H9 (cell line): ENCODE measurements around the gene HTT-AS. TPM values are rescaled to one million over a fixed set of nuclear protein-coding genes. Genes with fewer than 3 reads are reported as not detected.

Experiments used
- DNase-seq: peaks from one replicate; pipeline ENCODE4 v3.0.0-alpha.2; 2017
- H2AFZ ChIP-seq: one replicate; pipeline ENCODE4 v1.6.1; 2013; ENCODE audit warnings: mild to moderate bottlenecking, low read length, control low read depth, moderate library complexity
- H2AK5ac ChIP-seq: 2 replicates; pipeline ENCODE4 v1.6.1; 2013; ENCODE audit warnings: low read length, control low read depth, mixed read lengths; ENCODE audit not compliant: insufficient read length
- H2BK120ac ChIP-seq: one replicate; pipeline ENCODE4 v1.6.1; 2013; ENCODE audit warnings: low read depth, mild to moderate bottlenecking, low read length, control low read depth, inconsistent platforms; ENCODE audit not compliant: poor library complexity, severe bottlenecking
- H2BK12ac ChIP-seq: 2 replicates; pipeline ENCODE4 v1.6.1; 2013; ENCODE audit warnings: low read length, control low read depth, mixed read lengths, low read depth; ENCODE audit not compliant: insufficient read length
- H2BK15ac ChIP-seq: 2 replicates; pipeline ENCODE4 v1.6.1; 2013; ENCODE audit warnings: low read depth, low read length, control low read depth
- H2BK20ac ChIP-seq: one replicate; pipeline ENCODE4 v1.6.1; 2013; ENCODE audit warnings: low read depth, mild to moderate bottlenecking, low read length, control low read depth, inconsistent platforms; ENCODE audit not compliant: poor library complexity, severe bottlenecking
- H2BK5ac ChIP-seq: 2 replicates; pipeline ENCODE4 v1.6.1; 2013; ENCODE audit warnings: low read length, control low read depth, mixed read lengths; ENCODE audit not compliant: insufficient read length
- H3K14ac ChIP-seq: 2 replicates; pipeline ENCODE4 v1.6.1; 2013; ENCODE audit warnings: low read length, control low read depth; ENCODE audit not compliant: insufficient read depth
- H3K18ac ChIP-seq: 2 replicates; pipeline ENCODE4 v1.6.1; 2013; ENCODE audit warnings: low read depth, mild to moderate bottlenecking, mixed read lengths, low read length, control low read depth; ENCODE audit not compliant: insufficient read length
- H3K23ac ChIP-seq: 2 replicates; pipeline ENCODE4 v1.6.1; 2013; ENCODE audit warnings: low read length, control low read depth, mixed read lengths, low read depth; ENCODE audit not compliant: insufficient read length
- H3K23me2 ChIP-seq: 2 replicates; pipeline ENCODE4 v1.6.1; 2013; ENCODE audit warnings: low read depth, mild to moderate bottlenecking, mixed read lengths, low read length, control low read depth; ENCODE audit not compliant: insufficient read length, poor library complexity, severe bottlenecking
- H3K27ac ChIP-seq: 2 replicates; pipeline ENCODE4 v1.5.1; 2013; ENCODE audit warnings: low read length, control low read depth, mixed read lengths, low read depth; ENCODE audit not compliant: insufficient read length
- H3K27me3 ChIP-seq: 2 replicates; pipeline ENCODE4 v1.6.1; 2013; ENCODE audit warnings: low read length, control low read depth, inconsistent platforms; ENCODE audit not compliant: insufficient read depth
- H3K4ac ChIP-seq: 2 replicates; pipeline ENCODE4 v1.6.1; 2013; ENCODE audit warnings: low read depth, mild to moderate bottlenecking, control low read depth, inconsistent platforms, low read length, moderate library complexity
- H3K4me1 ChIP-seq: 2 replicates; pipeline ENCODE4 v1.6.1; 2013; ENCODE audit warnings: low read length, control low read depth, inconsistent platforms; ENCODE audit not compliant: insufficient read depth
- H3K4me2 ChIP-seq: 2 replicates; pipeline ENCODE4 v1.6.1; 2013; ENCODE audit warnings: low read length, control low read depth, mixed read lengths; ENCODE audit not compliant: insufficient read length, insufficient read depth
- H3K56ac ChIP-seq: 2 replicates; pipeline ENCODE4 v1.6.1; 2013; ENCODE audit warnings: low read depth, mild to moderate bottlenecking, mixed read lengths, low read length, control low read depth; ENCODE audit not compliant: insufficient read length
- H3K79me1 ChIP-seq: 2 replicates; pipeline ENCODE4 v1.6.1; 2013; ENCODE audit warnings: low read depth, mild to moderate bottlenecking, moderate library complexity, low read length, control low read depth, inconsistent platforms; ENCODE audit not compliant: insufficient read depth, poor library complexity, severe bottlenecking
- H3K79me2 ChIP-seq: 2 replicates; pipeline ENCODE4 v1.6.1; 2013; ENCODE audit warnings: low read length, control low read depth, inconsistent platforms; ENCODE audit not compliant: insufficient read depth
- H3K9ac ChIP-seq: 2 replicates; pipeline ENCODE4 v1.6.1; 2013; ENCODE audit warnings: low read length, control low read depth, mixed read lengths; ENCODE audit not compliant: insufficient read length; ENCODE audit errors: extremely low read depth
- H3K9me3 ChIP-seq: one replicate; pipeline ENCODE4 v1.6.1; 2013; ENCODE audit warnings: low read depth, low read length, inconsistent platforms; ENCODE audit not compliant: control insufficient read depth
- H3T11ph ChIP-seq: one replicate; pipeline ENCODE4 v1.6.1; 2013; ENCODE audit warnings: mild to moderate bottlenecking, low read length, control low read depth, inconsistent platforms
- H4K20me1 ChIP-seq: one replicate; pipeline ENCODE4 v1.6.1; 2013; ENCODE audit not compliant: control insufficient read depth, insufficient read length, insufficient read depth
- H4K5ac ChIP-seq: 2 replicates; pipeline ENCODE4 v1.6.1; 2013; ENCODE audit warnings: low read depth, mild to moderate bottlenecking, mixed read lengths, low read length, control low read depth; ENCODE audit not compliant: insufficient read length
- H4K8ac ChIP-seq: replicated peaks from 2 replicates; pipeline ENCODE4 v1.6.1; 2013; ENCODE audit warnings: low read length, control low read depth, mixed read lengths, low read depth; ENCODE audit not compliant: insufficient read length
- H4K91ac ChIP-seq: 2 replicates; pipeline ENCODE4 v1.6.1; 2013; ENCODE audit warnings: low read depth, mild to moderate bottlenecking, moderate library complexity, mixed read lengths, low read length, control low read depth; ENCODE audit not compliant: insufficient read length
- H3K27ac Mint-ChIP-seq, 3 experiments: 2 replicates in 2 of 3; 3 replicates in 1 of 3; pipeline ENCODE4 v1.8.0; 2020 to 2021; ENCODE audit warnings: mixed read lengths in 3 of 3, mild to moderate bottlenecking in 1 of 3, moderate library complexity in 1 of 3
- H3K27me3 Mint-ChIP-seq: 2 replicates; pipeline ENCODE4 v1.8.0; 2021; ENCODE audit warnings: low read depth, mild to moderate bottlenecking, moderate library complexity, mixed read lengths
- H3K36me3 Mint-ChIP-seq, 3 experiments: 2 replicates in 2 of 3; 3 replicates in 1 of 3; pipeline ENCODE4 v1.8.0; 2020 to 2021; ENCODE audit warnings: low read depth in 3 of 3, mixed read lengths in 3 of 3; ENCODE audit not compliant: insufficient read depth in 1 of 3
- H3K4me1 Mint-ChIP-seq, 2 experiments: 2 replicates each; pipeline ENCODE4 v1.8.0; 2020; ENCODE audit warnings: mixed read lengths in 2 of 2
- H3K4me3 Mint-ChIP-seq, 2 experiments: 2 replicates in 1 of 2; 3 replicates in 1 of 2; pipeline ENCODE4 v1.8.0; 2020 to 2021; ENCODE audit warnings: mild to moderate bottlenecking in 2 of 2, mixed read lengths in 2 of 2, moderate library complexity in 1 of 2
- H3K9me3 Mint-ChIP-seq, 2 experiments: 2 replicates in 1 of 2; 3 replicates in 1 of 2; pipeline ENCODE4 v1.8.0; 2020; ENCODE audit warnings: mild to moderate bottlenecking in 2 of 2, mixed read lengths in 2 of 2, moderate library complexity in 1 of 2
- CTCF ChIP-seq: fragments of 200-600 bp; sonication (generic); conservative IDR thresholded peaks from 3 replicates; pipeline ENCODE4 v1.8.0; 2021; ENCODE audit warnings: antibody characterized with exemption, mild to moderate bottlenecking
- WGBS: extraction: QIAGEN DNeasy Blood & Tissue Kit; methylation state at CpG from one replicate; pipeline ENCODE4 v1.1.7; 2013; ENCODE audit warnings: missing lambda C conversion rate, low lambda C conversion rate, mixed read lengths; ENCODE audit not compliant: insufficient read length; ENCODE audit errors: extremely low coverage; 5-methylcytosine and 5-hydroxymethylcytosine counted together
- total RNA-seq: library from RNA; stranded (reverse); gene quantifications from 2 replicates; pipeline ENCODE4 v1.2.1, GENCODE V29; 2021

HTT-AS gene
- total RNA-seq, 1 experiment from 2014 or later: not detected

DNA sequence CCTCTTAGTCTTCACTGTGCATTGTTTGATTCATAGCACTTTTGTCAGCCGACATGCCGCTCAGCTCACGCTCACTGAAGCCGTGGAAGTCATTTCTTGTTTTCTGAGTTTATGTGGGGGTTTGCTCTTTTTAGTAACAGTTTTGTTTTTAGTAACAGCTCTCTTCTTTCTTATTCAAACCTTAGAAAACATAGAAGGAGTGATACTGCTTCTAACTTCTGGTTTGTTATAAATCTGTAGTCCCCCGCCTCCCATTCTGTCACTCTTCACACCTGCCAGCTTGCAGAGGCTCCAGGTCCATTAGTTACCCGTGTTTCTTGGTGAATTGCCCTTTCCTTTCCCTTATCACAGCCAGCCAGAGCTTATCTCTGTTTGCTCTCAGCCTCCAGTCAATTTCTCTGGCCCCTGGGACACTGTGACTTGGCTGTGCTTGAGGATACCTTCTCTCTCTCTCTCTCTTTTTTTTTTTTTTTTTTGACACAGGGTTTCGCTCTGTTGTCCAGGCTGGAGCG, 60.4 kb downstream of the HTT-AS start:
- no peak for DNase-seq
- no peak overlapping the region for H3K27ac Mint-ChIP-seq
- H3K4me3 Mint-ChIP-seq: no peak overlapping the region

More for the DNA sequence above, 60.4 kb downstream of the HTT-AS start:
- Histone ChIP-seq H3K9me3 (no peaks in the 10 kb centered on the region), H3K27me3 (no peaks in the 10 kb centered on the region), H3K4me1 (no peaks in the 10 kb centered on the region), H2AFZ (no peak overlapping the region), H3K14ac (no peak overlapping the region), H3T11ph (no peak overlapping the region), H3K79me2 (no peaks in the 10 kb centered on the region), H3K18ac (no peak overlapping the region), H3K23me2 (no peaks in the 10 kb centered on the region), H4K20me1 (no peaks in the 10 kb centered on the region), H2BK120ac (no peak overlapping the region), H3K27ac (no peak overlapping the region), H3K56ac (no peak overlapping the region), H2BK12ac (no peak overlapping the region), H3K4me2 (no peak overlapping the region), H3K23ac (no peak overlapping the region), H2BK20ac (no peak overlapping the region), H2AK5ac (no peak overlapping the region), H4K91ac (no peak overlapping the region), H4K5ac (no peak overlapping the region), H4K8ac (no peak overlapping the region), H3K4ac (no peak overlapping the region), H3K9ac (no peak overlapping the region), H2BK5ac (no peak overlapping the region), H2BK15ac (no peak overlapping the region), H3K79me1 (no peaks in the 10 kb centered on the region)
- Mint-ChIP-seq H3K4me1 (0 out of 4 replicates have a peak, but pooled peaks cover 0 to 2% of the 10 kb centered on the region in 2 experiments), H3K9me3 (no peaks in the 10 kb centered on the region), H3K27me3 (no peaks in the 10 kb centered on the region), H3K36me3 (no peaks in the 10 kb centered on the region)
- WGBS: no CpG with 5 or more reads among the region's 8 CpGs
- no peak for TF ChIP-seq CTCF

Other genes with a start within 250 kb of the HTT-AS start
- gene ADD1, start 230.7 kb downstream of the HTT-AS start, total RNA-seq: 163 and 166 TPM in 2 replicates
- 50.1 and 50.3 TPM in 2 replicates for gene NOP14, start 111.1 kb downstream of the HTT-AS start, total RNA-seq
- gene GRK4, start 111.0 kb downstream of the HTT-AS start, total RNA-seq: 4.3 and 4.8 TPM in 2 replicates
- 60.9 and 64.4 TPM in 2 replicates for gene HTT, start 143 bp upstream of the HTT-AS start, total RNA-seq
- gene MSANTD1, start 174.6 kb upstream of the HTT-AS start, total RNA-seq: 0.83 and 0.86 TPM in 2 replicates
- 14.0 and 16.9 TPM in 2 replicates for gene RGS12, start 218.5 kb upstream of the HTT-AS start, total RNA-seq